Activated CD8-positive, alpha-beta memory T cell treated with anti-CD3 and anti-CD28 coated beads, Interleukin-2, amount 10 ng/mL, durations not matched to agents 7 days and 5 days (primary cell): ENCODE results near the gene ADAM12. TPM values are rescaled to one million over a fixed set of nuclear protein-coding genes. Genes with fewer than 3 reads are reported as not detected.

Experiments used
- ATAC-seq: fragments of 150-1000 bp; cut with Tn5 transposase; one replicate; pipeline ENCODE4 v1.10.0; 2021; ENCODE audit warnings: moderate library complexity
- CTCF ChIA-PET: fragments of 350-600 bp; sonication (Branson Sonifier 250); formaldehyde crosslinking; loops from one replicate; lab custom pipeline; 2021; ENCODE audit warnings: antibody characterized with exemption; lab: Charles Lee
- DNase-seq: peaks from one replicate; pipeline ENCODE4 v3.0.0-alpha.2; 2020
- H3K27ac Mint-ChIP-seq: one replicate; pipeline ENCODE4 v1.8.0; 2021; ENCODE audit warnings: mild to moderate bottlenecking, mixed read lengths
- H3K27me3 Mint-ChIP-seq: one replicate; pipeline ENCODE4 v1.8.0; 2021; ENCODE audit warnings: mixed read lengths
- H3K36me3 Mint-ChIP-seq: one replicate; pipeline ENCODE4 v1.8.0; 2021; ENCODE audit warnings: mild to moderate bottlenecking, mixed read lengths
- H3K4me1 Mint-ChIP-seq: one replicate; pipeline ENCODE4 v1.8.0; 2021; ENCODE audit warnings: mixed read lengths
- H3K4me3 Mint-ChIP-seq: one replicate; pipeline ENCODE4 v1.8.0; 2021; ENCODE audit warnings: mild to moderate bottlenecking, moderate library complexity, mixed read lengths
- H3K9me3 Mint-ChIP-seq: one replicate; pipeline ENCODE4 v1.8.0; 2022; ENCODE audit warnings: low read depth, mixed read lengths
- total RNA-seq, 2 experiments: library from RNA; stranded (reverse); gene quantifications; one replicate each; pipeline ENCODE4 v1.2.3, GENCODE V29; 2021

ADAM12 gene
- total RNA-seq, 2 experiments from 2014 or later = 0.67 TPM; not detected in 1

- ATAC-seq (no peak), DNase-seq (no peak)
- peaks cover 1% of the 10 kb centered on the region for H3K36me3 Mint-ChIP-seq
- no peaks in the 10 kb centered on the region for H3K27me3 Mint-ChIP-seq
- no peak overlapping the region for H3K4me3 Mint-ChIP-seq
- no peaks in the 10 kb centered on the region for H3K4me1 Mint-ChIP-seq
- CTCF ChIA-PET = no interaction called here
- no peak overlapping the region for H3K27ac Mint-ChIP-seq
- H3K9me3 Mint-ChIP-seq = peaks cover 4% of the 10 kb centered on the region
Measured at GRCh38 chr10:126122881-126123280, 265.4 kb downstream of the ADAM12 start.

GRCh38 chr10:126119599-126119998, 268.7 kb downstream of the ADAM12 start:
- H3K27ac Mint-ChIP-seq = no peak overlapping the region
- no peaks in the 10 kb centered on the region for H3K36me3 Mint-ChIP-seq
- no peaks in the 10 kb centered on the region for H3K9me3 Mint-ChIP-seq
- H3K27me3 Mint-ChIP-seq = no peaks in the 10 kb centered on the region
- ATAC-seq = no peak
- H3K4me3 Mint-ChIP-seq = no peak overlapping the region
- DNase-seq = no peak
- H3K4me1 Mint-ChIP-seq = no peaks in the 10 kb centered on the region
- CTCF ChIA-PET = no interaction called here

- DNase-seq (no peak), ATAC-seq (no peak)
- CTCF ChIA-PET = no interaction called here
- no peak overlapping the region for H3K4me3 Mint-ChIP-seq
- H3K4me1 Mint-ChIP-seq = no peaks in the 10 kb centered on the region
- H3K9me3 Mint-ChIP-seq = peaks cover 1% of the 10 kb centered on the region
- no peaks in the 10 kb centered on the region for H3K36me3 Mint-ChIP-seq
- no peak overlapping the region for H3K27ac Mint-ChIP-seq
- no peaks in the 10 kb centered on the region for H3K27me3 Mint-ChIP-seq
Measured at GRCh38 chr10:126118476-126118875, 269.8 kb downstream of the ADAM12 start.

- ATAC-seq = no peak
- Mint-ChIP-seq H3K9me3 (peaks cover 4% of the 10 kb centered on the region), H3K27ac (no peak overlapping the region), H3K27me3 (no peaks in the 10 kb centered on the region), H3K36me3 (no peaks in the 10 kb centered on the region), H3K4me3 (no peak overlapping the region), H3K4me1 (no peaks in the 10 kb centered on the region)
- DNase-seq = no peak
- CTCF ChIA-PET = no interaction called here
Measured at GRCh38 chr10:126117196-126117595, 271.1 kb downstream of the ADAM12 start.

GRCh38 chr10:126115886-126116285, 272.4 kb downstream of the ADAM12 start:
- no peak for ATAC-seq
- H3K27me3 Mint-ChIP-seq = no peaks in the 10 kb centered on the region
- no peak overlapping the region for H3K27ac Mint-ChIP-seq
- peaks cover 4% of the 10 kb centered on the region for H3K9me3 Mint-ChIP-seq
- H3K4me3 Mint-ChIP-seq = no peak overlapping the region
- no peaks in the 10 kb centered on the region for H3K36me3 Mint-ChIP-seq
- DNase-seq = no peak
- CTCF ChIA-PET = no interaction called here
- H3K4me1 Mint-ChIP-seq = no peaks in the 10 kb centered on the region

- CTCF ChIA-PET = no interaction called here
- H3K27me3 Mint-ChIP-seq = peaks cover 3% of the 10 kb centered on the region
- no peak for ATAC-seq
- H3K4me3 Mint-ChIP-seq = no peak overlapping the region
- no peak for DNase-seq
- H3K4me1 Mint-ChIP-seq = no peaks in the 10 kb centered on the region
- no peaks in the 10 kb centered on the region for H3K36me3 Mint-ChIP-seq
- peaks cover 4% of the 10 kb centered on the region for H3K9me3 Mint-ChIP-seq
- H3K27ac Mint-ChIP-seq = no peak overlapping the region
Measured at GRCh38 chr10:126114884-126115555, 273.3 kb downstream of the ADAM12 start.

- H3K4me3 Mint-ChIP-seq = no peak overlapping the region
- ATAC-seq (no peak), DNase-seq (no peak)
- H3K4me1 Mint-ChIP-seq = no peaks in the 10 kb centered on the region
- peaks cover 5% of the 10 kb centered on the region for H3K27me3 Mint-ChIP-seq
- H3K9me3 Mint-ChIP-seq = peaks cover 7% of the 10 kb centered on the region
- CTCF ChIA-PET = no interaction called here
- no peak overlapping the region for H3K27ac Mint-ChIP-seq
- H3K36me3 Mint-ChIP-seq = no peaks in the 10 kb centered on the region
Measured at GRCh38 chr10:126111516-126111915, 276.8 kb downstream of the ADAM12 start.

- H3K4me3 Mint-ChIP-seq = no peak overlapping the region
- ATAC-seq = no peak
- DNase-seq = no peak
- no peaks in the 10 kb centered on the region for H3K36me3 Mint-ChIP-seq
- H3K27ac Mint-ChIP-seq = no peak overlapping the region
- H3K27me3 Mint-ChIP-seq = peaks cover 5% of the 10 kb centered on the region
- peaks cover 7% of the 10 kb centered on the region for H3K9me3 Mint-ChIP-seq
- H3K4me1 Mint-ChIP-seq = no peaks in the 10 kb centered on the region
- CTCF ChIA-PET = no interaction called here
Measured at GRCh38 chr10:126110489-126111180, 277.6 kb downstream of the ADAM12 start.

- Mint-ChIP-seq H3K4me1 (no peaks in the 10 kb centered on the region), H3K36me3 (no peaks in the 10 kb centered on the region), H3K9me3 (peaks cover 7% of the 10 kb centered on the region), H3K27ac (no peak overlapping the region), H3K27me3 (peaks cover 5% of the 10 kb centered on the region), H3K4me3 (no peak overlapping the region)
- DNase-seq = no peak
- CTCF ChIA-PET = interaction anchor here (0.6 kb wide), 1 partner anchor 15 kb away, joined by 3 read pairs; no protein-coding TSS in a partner anchor
- no peak for ATAC-seq
Measured at GRCh38 chr10:126109893-126110292, 278.4 kb downstream of the ADAM12 start.

- Mint-ChIP-seq H3K36me3 (no peaks in the 10 kb centered on the region), H3K27me3 (peaks cover 5% of the 10 kb centered on the region), H3K4me3 (no peak overlapping the region), H3K9me3 (peaks cover 7% of the 10 kb centered on the region), H3K4me1 (no peaks in the 10 kb centered on the region), H3K27ac (no peak overlapping the region)
- DNase-seq (no peak), ATAC-seq (no peak)
- CTCF ChIA-PET = no interaction called here
Measured at GRCh38 chr10:126108693-126109092, 279.6 kb downstream of the ADAM12 start.

- H3K9me3 Mint-ChIP-seq = peaks cover 3% of the 10 kb centered on the region
- H3K27ac Mint-ChIP-seq = no peak overlapping the region
- CTCF ChIA-PET = no interaction called here
- no peak for DNase-seq
- no peak overlapping the region for H3K4me3 Mint-ChIP-seq
- ATAC-seq = no peak
- H3K36me3 Mint-ChIP-seq = no peaks in the 10 kb centered on the region
- no peaks in the 10 kb centered on the region for H3K27me3 Mint-ChIP-seq
- H3K4me1 Mint-ChIP-seq = no peaks in the 10 kb centered on the region
Measured at GRCh38 chr10:126104767-126105166, 283.5 kb downstream of the ADAM12 start.

GRCh38 chr10:126102636-126103035, 285.6 kb downstream of the ADAM12 start:
- ATAC-seq (no peak), DNase-seq (no peak)
- Mint-ChIP-seq H3K27ac (no peak overlapping the region), H3K36me3 (no peaks in the 10 kb centered on the region), H3K4me1 (no peaks in the 10 kb centered on the region), H3K27me3 (no peaks in the 10 kb centered on the region), H3K4me3 (no peak overlapping the region), H3K9me3 (peaks cover 3% of the 10 kb centered on the region)
- CTCF ChIA-PET = no interaction called here

GRCh38 chr10:126101736-126102135, 286.5 kb downstream of the ADAM12 start:
- Mint-ChIP-seq H3K27me3 (no peaks in the 10 kb centered on the region), H3K4me1 (no peaks in the 10 kb centered on the region), H3K4me3 (no peak overlapping the region), H3K36me3 (no peaks in the 10 kb centered on the region), H3K9me3 (peaks cover under 1% of the 10 kb centered on the region), H3K27ac (no peak overlapping the region)
- no peak for DNase-seq
- ATAC-seq = no peak
- CTCF ChIA-PET = no interaction called here

GRCh38 chr10:126101325-126101724, 287.0 kb downstream of the ADAM12 start:
- Mint-ChIP-seq H3K27ac (no peak overlapping the region), H3K9me3 (no peaks in the 10 kb centered on the region), H3K27me3 (no peaks in the 10 kb centered on the region), H3K4me1 (no peaks in the 10 kb centered on the region), H3K4me3 (no peak overlapping the region), H3K36me3 (no peaks in the 10 kb centered on the region)
- CTCF ChIA-PET = no interaction called here
- ATAC-seq (no peak), DNase-seq (no peak)
